HUES6 (cell line): ENCODE results near the gene FANCC.

Experiments
- H3K27ac ChIP-seq: 2 replicates; pipeline ENCODE4 v1.7.0; 2013; ENCODE audit warnings: low read depth, mild to moderate bottlenecking, low read length, inconsistent platforms
- H3K27me3 ChIP-seq: 2 replicates; pipeline ENCODE4 v1.6.1; 2013; ENCODE audit warnings: low read length; ENCODE audit not compliant: control insufficient read depth, insufficient read depth
- H3K36me3 ChIP-seq: 2 replicates; pipeline ENCODE4 v1.6.1; 2013; ENCODE audit warnings: low read length; ENCODE audit not compliant: control insufficient read depth, insufficient read depth
- H3K4me1 ChIP-seq: 2 replicates; pipeline ENCODE4 v1.6.1; 2013; ENCODE audit warnings: low read length; ENCODE audit not compliant: control insufficient read depth, insufficient read depth
- H3K4me3 ChIP-seq: 2 replicates; pipeline ENCODE4 v1.5.1; 2013; ENCODE audit warnings: low read depth, low read length
- H3K9ac ChIP-seq: one replicate; pipeline ENCODE4 v1.6.1; 2013; ENCODE audit warnings: mild to moderate bottlenecking, low read length
- H3K9me3 ChIP-seq: 2 replicates; pipeline ENCODE4 v1.6.1; 2013; ENCODE audit warnings: low read depth, low read length; ENCODE audit not compliant: control insufficient read depth, insufficient read depth

The FANCC gene, protein sequence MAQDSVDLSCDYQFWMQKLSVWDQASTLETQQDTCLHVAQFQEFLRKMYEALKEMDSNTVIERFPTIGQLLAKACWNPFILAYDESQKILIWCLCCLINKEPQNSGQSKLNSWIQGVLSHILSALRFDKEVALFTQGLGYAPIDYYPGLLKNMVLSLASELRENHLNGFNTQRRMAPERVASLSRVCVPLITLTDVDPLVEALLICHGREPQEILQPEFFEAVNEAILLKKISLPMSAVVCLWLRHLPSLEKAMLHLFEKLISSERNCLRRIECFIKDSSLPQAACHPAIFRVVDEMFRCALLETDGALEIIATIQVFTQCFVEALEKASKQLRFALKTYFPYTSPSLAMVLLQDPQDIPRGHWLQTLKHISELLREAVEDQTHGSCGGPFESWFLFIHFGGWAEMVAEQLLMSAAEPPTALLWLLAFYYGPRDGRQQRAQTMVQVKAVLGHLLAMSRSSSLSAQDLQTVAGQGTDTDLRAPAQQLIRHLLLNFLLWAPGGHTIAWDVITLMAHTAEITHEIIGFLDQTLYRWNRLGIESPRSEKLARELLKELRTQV

DNA sequence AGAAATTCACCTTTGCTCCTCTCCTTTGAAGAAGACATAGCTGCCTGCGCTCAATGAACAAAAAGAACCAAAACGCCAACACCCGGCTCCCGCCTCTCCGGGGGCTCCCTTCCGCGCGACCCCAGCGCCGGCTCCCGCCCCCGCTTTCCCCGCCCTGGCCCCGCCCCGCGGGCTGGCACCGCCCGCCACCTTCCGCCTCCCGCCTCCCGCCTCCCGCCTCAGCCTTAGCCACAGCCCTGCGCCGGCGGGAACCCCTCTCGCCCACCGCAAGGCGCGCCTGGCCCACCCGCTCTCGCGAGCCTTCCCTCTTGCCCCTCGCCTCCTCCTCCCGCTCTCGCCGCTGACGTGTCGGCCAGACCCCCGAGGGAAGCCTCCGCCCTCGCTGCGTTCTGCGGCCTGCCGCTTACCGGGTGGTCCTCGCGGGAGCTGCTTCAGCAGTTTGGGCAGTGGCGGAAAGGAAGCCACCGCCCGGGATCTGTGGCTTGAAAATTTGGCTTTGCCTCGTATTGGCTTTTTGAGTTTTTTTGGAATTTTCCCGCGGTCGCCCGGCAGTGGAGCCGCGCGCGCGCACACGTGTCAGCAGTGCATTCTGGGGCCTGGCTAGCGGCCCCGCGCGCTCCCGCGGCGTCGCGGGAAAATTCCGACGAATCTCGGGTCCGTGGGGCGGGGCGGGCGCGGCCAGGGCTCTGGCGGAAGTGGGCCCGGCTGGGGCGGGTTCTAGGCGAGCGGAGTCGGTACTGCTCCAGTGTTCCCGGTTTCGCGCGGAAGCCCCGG lies at the start of gene FANCC:
FANCC (minus strand) TSS at position 591 of the 774 bp plus-strand sequence. CDS start 68,418 bp downstream, outside the sequence.
- Histone ChIP-seq H3K9ac (peak within 1 kb of the TSS; percentile 97), H3K27ac (peak within 1 kb of the TSS; percentile 99)

DNA sequence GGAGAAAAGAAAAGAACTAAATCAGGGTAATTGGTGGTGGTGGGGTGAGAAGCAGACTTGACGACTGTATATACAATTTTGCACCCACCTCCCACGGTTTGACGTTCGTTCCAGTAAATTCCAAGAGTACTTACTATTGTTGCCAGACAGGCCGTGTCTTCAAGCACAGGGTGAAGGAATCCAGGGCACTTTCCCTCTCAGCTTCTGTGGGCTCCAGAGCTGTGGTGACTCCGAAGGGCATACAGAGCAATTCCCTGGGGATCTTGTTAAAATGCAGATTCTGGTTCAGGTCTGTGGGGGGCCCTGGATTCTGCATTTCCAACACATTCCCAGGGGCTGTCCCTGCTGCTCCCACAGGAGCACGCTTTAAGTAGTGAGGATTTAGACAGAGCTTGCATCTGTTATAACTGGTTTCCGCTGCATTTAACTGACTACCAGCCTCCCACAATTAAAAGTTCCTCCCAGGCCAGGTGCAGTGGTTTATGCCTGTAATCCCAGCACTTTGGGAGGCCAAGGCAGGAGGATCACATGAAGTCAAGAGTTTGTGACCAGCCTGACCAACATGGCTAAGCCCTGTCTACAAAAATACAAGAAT lies 49.3 kb upstream of the FANCC start:
- Histone ChIP-seq H3K27ac (no peak overlapping the region), H3K9me3 (peaks cover 12% of the 10 kb centered on the region; the same call in 1 of the 2 replicates), H3K9ac (no peak overlapping the region), H3K4me1 (peaks cover 17% of the 10 kb centered on the region), H3K27me3 (no peaks in the 10 kb centered on the region), H3K4me3 (no peak overlapping the region), H3K36me3 (no peaks in the 10 kb centered on the region)

More for the DNA sequence above, at the start of gene FANCC:
- Histone ChIP-seq H3K27me3 (no peaks in the 10 kb centered on the region), H3K4me3 (peak within 1 kb of the TSS; percentile 75), H3K4me1 (peaks cover 13% of the 10 kb centered on the region; the same call in 1 of the 2 replicates), H3K36me3 (no peaks in the 10 kb centered on the region), H3K9me3 (no peaks in the 10 kb centered on the region)

DNA sequence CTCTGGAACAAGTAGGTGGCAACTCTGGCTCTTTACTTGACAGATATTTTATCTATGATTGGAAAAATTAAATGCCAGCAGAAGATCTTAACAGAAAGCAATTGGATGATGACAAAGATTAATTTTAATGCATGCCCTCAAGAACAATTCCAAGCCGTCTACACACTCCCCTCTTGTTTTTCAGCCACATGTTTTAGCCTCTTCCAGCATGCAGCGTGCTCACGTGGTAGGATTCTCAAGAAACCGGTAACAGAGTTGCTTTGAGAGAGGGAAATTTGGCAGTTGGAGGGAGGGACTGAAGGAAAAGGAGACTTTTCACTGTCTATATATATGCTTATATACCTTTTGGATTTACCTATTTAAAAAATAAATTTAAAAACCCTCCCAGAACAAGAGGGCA lies 48.3 kb upstream of the FANCC start:
- Histone ChIP-seq H3K4me1 (peaks cover 20% of the 10 kb centered on the region), H3K9ac (no peak overlapping the region), H3K4me3 (no peak overlapping the region), H3K27me3 (no peaks in the 10 kb centered on the region), H3K27ac (no peak overlapping the region), H3K36me3 (no peaks in the 10 kb centered on the region), H3K9me3 (peaks cover 12% of the 10 kb centered on the region; the same call in 1 of the 2 replicates)

DNA sequence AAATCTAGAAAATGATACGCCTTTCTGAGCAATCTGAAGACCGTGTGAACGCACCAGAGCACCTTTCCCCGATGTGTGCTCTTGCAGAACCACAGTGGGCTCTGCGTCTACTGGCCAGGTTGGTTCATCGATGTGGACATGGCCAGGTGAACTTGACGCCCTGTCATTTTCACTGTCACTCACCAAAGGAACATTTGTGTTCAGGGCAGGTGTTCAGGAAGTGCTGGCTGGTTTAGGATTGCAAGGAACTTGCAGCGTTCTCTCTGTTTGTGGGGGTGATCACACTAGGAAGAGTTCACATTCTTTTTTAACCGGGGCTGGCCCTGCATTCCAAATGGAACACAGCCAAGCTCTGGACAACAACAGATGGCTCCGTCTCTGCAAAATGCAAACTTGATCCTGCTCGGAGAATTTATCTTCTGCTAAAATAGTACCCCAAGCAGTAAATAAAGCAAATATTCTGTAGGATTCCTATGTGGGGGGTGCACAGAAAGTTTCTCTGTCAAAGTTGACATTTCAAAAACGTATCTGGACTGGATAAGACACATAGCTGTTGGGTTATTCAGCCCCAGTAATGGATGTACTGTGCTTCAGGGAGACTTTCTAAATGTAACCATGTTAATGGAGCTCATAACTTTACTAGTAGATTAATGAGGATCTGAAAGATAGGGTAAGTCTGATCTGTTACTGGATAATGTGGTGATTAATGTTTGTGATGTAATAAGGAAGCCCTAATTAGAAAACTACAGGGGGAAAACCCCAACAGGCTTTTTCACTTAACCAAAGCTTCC lies 45.7 kb upstream of the FANCC start:
- peaks cover 20% of the 10 kb centered on the region for H3K4me1 ChIP-seq
- no peak overlapping the region for H3K9ac ChIP-seq
- H3K27ac ChIP-seq, result no peak overlapping the region
- H3K36me3 ChIP-seq, result no peaks in the 10 kb centered on the region
- H3K27me3 ChIP-seq, result no peaks in the 10 kb centered on the region
- peaks cover under 1% of the 10 kb centered on the region; the same call in 1 of the 2 replicates for H3K9me3 ChIP-seq
- no peak overlapping the region for H3K4me3 ChIP-seq

DNA sequence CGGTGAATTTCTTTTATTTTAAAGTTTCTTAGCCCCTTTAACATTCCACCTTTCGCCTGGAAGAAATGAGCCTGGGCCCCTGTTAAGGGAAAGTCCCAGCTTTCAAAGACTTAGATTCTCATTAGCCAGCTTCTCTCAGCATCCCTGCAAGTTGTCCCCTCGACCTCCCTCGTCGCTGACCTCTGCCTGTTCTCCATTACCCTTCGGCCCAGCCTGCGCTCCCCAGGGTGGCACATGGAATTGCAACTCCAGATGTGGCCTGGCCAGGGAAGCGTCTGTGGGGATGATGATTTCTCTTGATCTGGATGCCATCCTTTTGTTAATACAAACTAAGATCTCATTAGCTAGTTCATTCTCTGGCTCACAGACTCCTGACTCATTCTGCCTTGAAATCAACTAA lies 43.4 kb upstream of the FANCC start:
- Histone ChIP-seq H3K4me3 (no peak overlapping the region), H3K27me3 (no peaks in the 10 kb centered on the region), H3K4me1 (peaks cover 9% of the 10 kb centered on the region; the same call in 1 of the 2 replicates), H3K27ac (no peak overlapping the region), H3K9me3 (no peaks in the 10 kb centered on the region), H3K36me3 (no peaks in the 10 kb centered on the region), H3K9ac (no peak overlapping the region)

DNA sequence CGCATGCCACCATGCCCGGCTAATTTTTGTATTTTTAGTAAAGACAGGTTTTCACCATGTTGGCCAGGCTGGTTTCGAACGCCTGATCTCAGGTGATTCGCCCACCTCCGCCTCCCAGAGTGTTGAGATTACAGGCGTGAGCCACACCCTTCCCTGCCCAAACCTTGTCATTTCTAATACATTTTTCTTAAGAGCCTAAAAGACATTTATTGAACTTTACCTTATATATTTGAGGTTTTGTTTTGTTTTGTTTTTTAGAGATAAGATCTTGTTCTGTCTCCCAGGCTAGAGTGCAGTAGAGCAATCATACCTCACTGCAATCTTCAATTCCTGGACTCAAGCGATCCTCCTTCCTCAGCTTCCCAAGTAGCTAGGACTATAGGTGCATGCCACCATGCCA lies 39.8 kb upstream of the FANCC start:
- 0 out of 2 replicates have a peak, but pooled peaks cover 3% of the 10 kb centered on the region for H3K4me1 ChIP-seq
- H3K9ac ChIP-seq, result no peak overlapping the region
- H3K27ac ChIP-seq, result no peak overlapping the region
- no peaks in the 10 kb centered on the region for H3K27me3 ChIP-seq
- H3K36me3 ChIP-seq, result no peaks in the 10 kb centered on the region
- H3K9me3 ChIP-seq, result no peaks in the 10 kb centered on the region
- H3K4me3 ChIP-seq, result no peak overlapping the region

DNA sequence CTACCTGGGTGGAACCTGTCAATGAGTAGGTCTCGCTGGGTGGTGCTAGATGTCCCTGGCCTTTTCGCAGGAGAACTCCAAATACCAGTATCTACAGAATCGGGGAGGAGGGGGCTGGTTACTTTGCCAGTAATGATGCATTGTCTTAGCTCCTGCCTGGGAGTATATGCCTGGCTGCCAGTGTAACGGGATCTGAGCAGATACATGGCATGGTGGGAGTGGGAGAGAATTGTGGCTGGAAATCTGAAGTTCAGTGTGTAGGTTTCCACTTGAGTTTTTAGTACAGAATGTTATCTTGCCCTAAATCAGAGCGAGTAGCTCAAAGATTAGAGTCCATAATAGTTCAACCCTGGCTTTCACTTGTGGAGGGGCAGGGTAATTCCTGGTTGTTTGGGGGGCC lies 38.0 kb upstream of the FANCC start:
- Histone ChIP-seq H3K36me3 (no peaks in the 10 kb centered on the region), H3K4me3 (no peak overlapping the region), H3K9me3 (no peaks in the 10 kb centered on the region), H3K27ac (no peak overlapping the region), H3K9ac (no peak overlapping the region), H3K27me3 (peaks cover 10% of the 10 kb centered on the region), H3K4me1 (no peaks in the 10 kb centered on the region)

DNA sequence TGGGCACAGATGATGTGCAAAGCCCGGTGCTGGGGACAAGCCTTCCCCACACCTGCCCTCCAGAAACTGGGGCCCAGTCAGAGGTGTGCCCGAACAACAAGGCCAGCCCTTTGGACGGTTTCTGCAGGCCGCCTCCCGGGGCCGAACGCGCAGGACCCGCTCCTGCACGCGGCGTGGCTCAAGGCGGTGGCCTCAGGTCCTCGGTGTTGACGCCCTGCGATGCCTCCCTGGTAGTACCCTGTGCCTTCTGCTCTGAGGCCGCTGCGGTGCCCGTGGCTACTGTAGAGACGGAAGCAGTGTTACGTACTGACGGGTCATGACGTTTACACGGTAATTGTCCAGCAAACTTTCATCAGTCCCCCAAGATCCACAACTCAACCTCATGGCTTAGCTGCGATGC lies 33.5 kb upstream of the FANCC start:
- H3K36me3 ChIP-seq, result no peaks in the 10 kb centered on the region
- H3K9me3 ChIP-seq, result no peaks in the 10 kb centered on the region
- peaks cover 35% of the 10 kb centered on the region for H3K27me3 ChIP-seq

DNA sequence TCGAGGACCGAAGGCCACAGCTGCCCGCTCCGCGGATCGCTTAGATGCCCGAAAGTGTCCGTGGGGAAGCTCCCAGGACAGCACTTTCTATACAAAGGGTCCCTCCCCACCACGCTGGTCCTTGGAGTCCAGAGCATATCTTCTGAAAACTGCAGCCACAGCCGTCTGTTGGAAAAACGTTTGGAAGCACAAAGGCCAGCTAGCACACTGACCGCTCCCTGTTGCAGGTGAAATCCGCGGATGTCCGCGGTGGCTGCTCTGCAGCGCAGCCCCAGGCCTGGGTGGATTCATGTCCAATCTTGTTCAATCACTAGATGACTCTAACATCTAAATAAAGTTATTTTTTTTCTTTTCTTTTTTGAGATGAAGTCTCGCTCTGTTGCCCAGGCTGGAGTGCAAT lies 32.8 kb upstream of the FANCC start:
- no peaks in the 10 kb centered on the region for H3K9me3 ChIP-seq
- peak overlapping the region; percentile 63 for H3K4me3 ChIP-seq
- H3K27me3 ChIP-seq, result peaks cover 35% of the 10 kb centered on the region
- H3K36me3 ChIP-seq, result no peaks in the 10 kb centered on the region
- H3K27ac ChIP-seq, result no peak overlapping the region
- H3K4me1 ChIP-seq, result no peaks in the 10 kb centered on the region
- H3K9ac ChIP-seq, result no peak overlapping the region

More for the DNA sequence above, 33.5 kb upstream of the FANCC start:
- H3K4me1 ChIP-seq, result no peaks in the 10 kb centered on the region
- H3K27ac ChIP-seq, result no peak overlapping the region
- H3K9ac ChIP-seq, result no peak overlapping the region
- no peak overlapping the region for H3K4me3 ChIP-seq
